CD1c-positive myeloid dendritic cell (primary cell): ENCODE measurements around the gene MIGA1.
"Not testable (repeated sequence)": the region's sequence is repeated elsewhere in the genome, so short reads cannot be mapped to it uniquely, and the experiment has no call there.

Experiments
- DNase-seq: peaks from one replicate; pipeline ENCODE4 v3.0.0-alpha.2; 2016; ENCODE audit errors: extremely low spot score

The MIGA1 gene

DNA sequence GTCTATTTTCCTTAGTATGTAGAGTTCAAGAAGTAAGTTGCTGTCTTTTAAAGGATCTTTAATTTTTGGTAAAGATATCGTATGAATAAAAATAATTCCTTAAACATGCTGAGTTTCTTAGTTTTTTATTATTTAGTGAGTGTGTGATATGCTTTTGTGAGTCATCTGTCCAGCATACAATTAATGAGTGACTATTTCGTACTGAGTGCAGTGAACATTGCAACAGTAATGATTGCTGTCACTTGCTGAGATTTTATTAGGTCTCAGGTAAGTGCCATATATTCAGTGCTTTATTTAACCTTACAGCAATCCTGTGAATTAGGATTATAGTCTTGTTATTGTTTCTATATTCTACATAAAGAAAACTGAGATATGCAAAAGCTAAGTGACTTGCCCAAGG is 22.6 kb downstream of the MIGA1 start:
- no peak for DNase-seq

- no peak for DNase-seq
These were observed 23.9 kb downstream of the MIGA1 start for GRCh38 chr1:77803371-77803770.

- DNase-seq: not testable (repeated sequence)
These were observed 30.5 kb downstream of the MIGA1 start for GRCh38 chr1:77809787-77810462.

DNA sequence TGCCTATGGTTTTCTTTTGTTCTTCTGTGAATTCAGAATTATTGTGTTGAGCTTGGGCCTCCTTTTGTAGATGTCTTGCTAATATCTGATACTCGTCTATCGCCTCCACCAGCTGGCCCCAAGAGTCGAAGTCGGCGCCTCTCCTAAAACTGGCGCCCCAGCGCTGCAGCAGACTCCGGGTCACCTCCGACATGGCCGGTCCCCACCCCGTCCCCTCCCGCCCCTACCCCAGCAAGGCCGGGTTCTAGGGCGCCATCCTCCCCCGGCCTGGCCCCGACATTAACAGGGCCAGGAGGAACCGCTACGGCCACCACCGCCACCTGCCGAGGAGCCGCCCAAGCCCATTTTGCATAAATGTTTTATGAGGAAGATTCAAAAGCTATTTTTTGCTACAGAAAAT is 32.1 kb downstream of the MIGA1 start:
- not testable (repeated sequence) for DNase-seq

GRCh38 chr1:77817368-77818209 is 38.1 kb downstream of the MIGA1 start:
- DNase-seq: no peak

- no peak for DNase-seq
These were observed 40.7 kb downstream of the MIGA1 start for GRCh38 chr1:77820121-77820520.

DNA sequence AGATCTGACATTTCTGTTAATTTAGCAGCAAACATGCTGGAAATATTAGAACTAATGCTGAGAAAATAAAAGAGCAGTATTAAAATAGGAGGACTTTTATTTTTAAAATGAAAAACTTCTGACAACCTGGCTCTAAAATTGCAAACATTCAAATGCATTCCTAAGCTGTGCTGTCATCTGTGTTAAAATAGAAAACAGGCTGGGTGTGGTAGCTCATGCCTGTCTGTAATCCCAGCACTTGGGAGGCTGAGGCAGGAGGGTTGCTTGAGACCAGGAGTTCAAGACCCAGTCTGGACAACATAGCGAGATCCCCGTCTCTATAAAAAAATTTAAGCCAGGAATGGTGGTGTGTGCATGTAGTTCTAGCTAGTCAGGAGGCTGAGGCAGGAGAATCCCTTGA is 44.6 kb downstream of the MIGA1 start:
- DNase-seq: no peak

GRCh38 chr1:77824694-77825093 is 45.2 kb downstream of the MIGA1 start:
- no peak for DNase-seq

- peak; percentile 50 for DNase-seq
These were observed 45.8 kb downstream of the MIGA1 start for GRCh38 chr1:77825131-77825709.

- DNase-seq: not testable (repeated sequence)
These were observed 47.4 kb downstream of the MIGA1 start for GRCh38 chr1:77826851-77827250.

GRCh38 chr1:77828098-77828497 is 48.6 kb downstream of the MIGA1 start:
- no peak for DNase-seq

- DNase-seq: no peak
These were observed 50.4 kb downstream of the MIGA1 start for GRCh38 chr1:77829851-77830250.

GRCh38 chr1:77830946-77831345 is 51.5 kb downstream of the MIGA1 start:
- no peak for DNase-seq

- DNase-seq: no peak
These were observed 52.1 kb downstream of the MIGA1 start for GRCh38 chr1:77831566-77831965.

DNA sequence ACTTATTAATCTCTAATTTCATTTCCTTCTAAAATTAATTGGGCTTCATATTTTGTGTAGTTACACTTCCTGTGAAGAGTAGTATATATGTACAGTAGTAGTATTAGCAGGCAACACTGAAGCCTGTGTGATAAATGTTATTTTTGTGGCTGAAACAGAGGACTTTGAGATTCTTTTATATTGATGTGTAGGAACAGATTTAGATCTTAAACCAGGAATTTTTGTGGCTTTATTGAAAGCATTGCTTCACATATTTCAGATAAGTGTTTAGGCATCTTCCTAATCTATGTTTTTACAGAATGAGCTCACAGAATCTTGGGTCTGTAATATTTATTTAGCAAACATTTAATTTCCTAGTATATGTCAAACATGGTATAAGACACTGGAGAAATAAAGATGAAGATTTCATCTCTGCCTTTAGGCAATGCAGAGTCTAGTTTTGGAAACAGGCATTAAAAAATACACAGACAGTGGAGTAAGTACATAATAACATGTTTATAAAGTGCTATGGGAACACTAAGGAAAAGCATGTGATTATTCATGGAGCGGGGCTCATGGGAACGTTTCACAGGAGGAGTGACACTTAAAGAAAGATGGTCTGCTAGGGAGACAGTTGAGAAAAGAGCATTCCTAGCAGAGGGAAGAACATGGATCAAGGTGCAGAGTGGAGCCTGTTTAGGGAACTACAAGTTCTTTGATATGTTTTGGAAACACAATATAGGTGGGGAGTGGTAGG is 52.7 kb downstream of the MIGA1 start:
- DNase-seq: no peak

DNA sequence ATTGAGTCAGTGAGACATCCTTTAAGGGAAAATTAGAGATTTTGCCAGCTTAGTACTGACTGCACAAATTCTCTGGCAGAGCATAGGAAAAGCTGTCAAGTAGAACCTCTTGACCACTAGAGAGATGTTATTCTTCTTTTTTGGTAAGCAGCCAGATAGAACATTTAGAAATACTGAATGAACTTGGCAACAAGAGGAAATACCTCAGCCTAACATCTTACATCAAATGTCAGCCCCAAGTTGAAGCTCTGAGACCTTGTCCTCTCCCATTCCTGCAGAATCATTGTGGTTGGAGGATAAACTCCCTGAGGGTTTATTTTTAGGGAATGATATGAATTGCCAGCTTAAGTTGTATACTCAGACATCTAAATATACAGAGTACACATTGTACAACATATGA is 53.5 kb downstream of the MIGA1 start:
- DNase-seq: no peak

- DNase-seq: no peak
These were observed 54.2 kb downstream of the MIGA1 start for GRCh38 chr1:77833521-77834100.

DNA sequence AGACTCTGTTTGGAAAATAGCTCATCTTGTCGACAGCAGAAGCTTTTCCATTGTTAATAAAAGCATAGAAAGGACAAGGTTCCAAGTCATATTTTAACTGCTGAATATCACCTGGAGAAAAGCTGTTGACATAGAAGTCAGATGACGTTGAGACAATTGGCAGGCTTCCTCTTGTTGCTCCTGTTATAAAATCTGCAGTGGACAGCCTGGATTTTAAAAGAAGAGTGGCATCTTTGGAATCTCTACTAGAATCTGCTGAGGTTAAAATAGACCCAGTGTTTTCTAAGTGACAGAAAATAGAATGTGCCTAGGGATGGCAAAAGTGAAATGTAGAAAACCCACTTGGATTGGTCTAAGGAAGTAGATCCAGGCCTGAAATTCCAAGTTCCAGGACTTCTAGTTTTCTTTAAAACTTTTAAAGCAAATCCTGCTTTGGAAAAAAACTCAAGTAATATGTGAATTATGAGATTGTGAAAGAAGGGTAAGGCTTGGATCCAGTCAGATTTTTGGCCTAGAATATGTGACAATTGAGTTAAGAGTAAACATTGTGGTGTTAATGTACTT is 55.4 kb downstream of the MIGA1 start:
- DNase-seq: no peak

DNA sequence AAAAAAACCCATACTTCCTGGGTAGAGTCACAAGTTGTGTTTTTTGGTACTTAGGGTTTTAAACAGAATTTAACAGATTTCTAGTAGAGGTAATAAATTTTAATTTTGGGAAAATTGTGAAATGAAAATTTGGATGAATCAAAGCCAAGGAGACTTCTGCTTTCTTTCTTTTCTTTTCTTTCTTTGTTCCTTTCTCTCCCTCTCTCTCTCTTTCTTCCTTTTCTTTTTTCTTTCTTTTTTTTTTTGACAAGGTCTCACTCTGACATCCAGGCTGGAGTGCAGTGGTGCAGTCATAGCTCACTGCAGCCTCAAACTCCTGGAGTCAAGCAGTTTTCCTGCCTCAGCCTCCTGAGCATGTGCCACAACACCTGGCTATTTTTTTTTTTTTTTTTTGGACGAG is 62.1 kb downstream of the MIGA1 start:
- DNase-seq: no peak

DNA sequence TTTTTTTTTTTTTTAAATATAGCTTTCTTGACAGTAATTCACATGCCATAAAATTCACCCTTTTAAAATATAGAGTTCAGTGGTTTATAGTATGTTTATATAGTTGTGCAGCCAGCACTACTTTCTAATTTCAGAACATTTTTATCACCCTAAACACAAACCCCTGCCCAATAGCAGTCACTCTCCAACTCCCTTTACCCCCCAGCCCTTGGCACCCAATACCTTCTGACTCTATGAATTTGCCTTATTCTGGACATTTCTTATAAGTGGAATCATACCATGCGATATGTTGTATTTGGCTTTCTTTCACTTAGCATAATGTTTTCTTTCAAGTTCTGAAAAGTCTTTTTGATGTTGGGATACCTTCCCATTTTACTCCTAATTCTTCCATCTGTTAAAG is 66.5 kb downstream of the MIGA1 start:
- no peak for DNase-seq

GRCh38 chr1:77846966-77847365 is 67.5 kb downstream of the MIGA1 start:
- no peak for DNase-seq
